Activated T-helper 1 cell treated with anti-CD3 and anti-CD28 coated beads, Interleukin-12 subunit alpha, Interleukin-12 subunit beta, Interleukin-2, Interleukin-4 antibody, amounts not matched to agents 30 ng/mL and 10 ng/mL and 1 ng/mL, durations not matched to agents 14 hours and 24 hours and 36 hours (primary cell): Measurements from ENCODE around the gene BHLHE40. TPM values are rescaled to one million over a fixed set of nuclear protein-coding genes. Genes with fewer than 3 reads are reported as not detected.

Experiments
- DNase-seq: peaks from one replicate; pipeline ENCODE4 v3.0.0; 2021; ENCODE audit warnings: low spot score
- H3K27ac Mint-ChIP-seq: one replicate; pipeline ENCODE4 v1.8.0; 2021; ENCODE audit warnings: mild to moderate bottlenecking, mixed read lengths
- H3K27me3 Mint-ChIP-seq: one replicate; pipeline ENCODE4 v1.8.0; 2022; ENCODE audit warnings: mild to moderate bottlenecking, moderate library complexity, mixed read lengths; ENCODE audit not compliant: insufficient read depth
- H3K36me3 Mint-ChIP-seq: one replicate; pipeline ENCODE4 v1.8.0; 2021; ENCODE audit warnings: low read depth, mixed read lengths
- H3K4me1 Mint-ChIP-seq: one replicate; pipeline ENCODE4 v1.8.0; 2021; ENCODE audit warnings: low read depth, mixed read lengths
- H3K4me3 Mint-ChIP-seq: one replicate; pipeline ENCODE4 v1.8.0; 2021; ENCODE audit warnings: mild to moderate bottlenecking, moderate library complexity, mixed read lengths
- H3K9me3 Mint-ChIP-seq: one replicate; pipeline ENCODE4 v1.8.0; 2021; ENCODE audit warnings: mixed read lengths
- intact Hi-C: fragments of 100-400 bp; cut with micrococcal nuclease; formaldehyde crosslinking; loops from one replicate; pipeline ENCODE4 v1.15.1; 2024
- total RNA-seq: library from RNA; stranded (reverse); gene quantifications from 2 replicates; pipeline ENCODE4 v1.2.3, GENCODE V29; 2022

BHLHE40 gene
- total RNA-seq, 1 donor from 2014 or later: 449 TPM

DNA sequence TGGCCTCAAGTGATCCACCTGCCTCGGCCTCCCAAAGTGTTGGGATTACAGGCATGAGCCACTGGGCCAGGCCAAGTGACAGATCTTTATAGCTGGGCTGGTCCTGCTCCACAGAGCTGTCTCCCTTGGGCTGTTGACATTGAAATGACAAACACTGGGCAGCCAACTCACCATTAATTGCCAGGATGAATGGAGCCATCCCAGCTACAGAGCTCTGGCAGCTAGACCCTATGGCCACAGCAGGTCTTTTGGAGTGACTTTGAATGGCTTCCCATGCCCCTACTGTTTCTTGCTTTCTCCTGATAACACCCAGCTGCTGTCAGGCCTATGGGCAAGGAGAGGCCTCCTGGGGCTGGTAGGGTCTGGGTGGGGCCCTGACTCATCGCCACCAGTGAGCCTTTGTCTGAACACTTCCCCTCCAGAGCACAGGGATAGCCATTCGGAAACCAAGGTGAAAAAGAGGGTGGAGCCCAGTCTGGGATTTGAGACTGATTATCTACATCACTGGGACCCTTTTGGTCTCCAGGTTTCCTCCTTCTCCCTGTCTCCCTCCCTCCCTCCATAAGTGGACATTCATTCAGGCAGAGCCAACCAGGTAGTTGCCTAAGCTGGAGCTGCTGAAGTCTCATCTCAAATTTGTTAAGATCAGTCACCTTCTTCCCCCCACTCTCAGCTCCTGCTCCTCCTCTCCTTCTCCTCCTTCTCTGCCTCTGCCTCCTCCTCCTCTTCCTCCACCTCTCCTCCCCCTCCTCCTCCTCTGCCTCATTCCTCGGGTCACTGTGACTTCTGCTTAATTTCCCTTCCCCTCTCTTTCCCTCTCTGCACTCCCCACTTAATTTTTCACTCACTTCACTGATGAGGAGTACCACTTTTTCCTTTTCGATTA, 34.0 kb downstream of the BHLHE40 start:
- H3K4me3 Mint-ChIP-seq: peak overlapping the region; percentile 35
- peaks cover 1% of the 10 kb centered on the region for H3K27me3 Mint-ChIP-seq
- H3K4me1 Mint-ChIP-seq: peaks cover 81% of the 10 kb centered on the region
- intact Hi-C loops: no loop called here
- H3K9me3 Mint-ChIP-seq: no peaks in the 10 kb centered on the region
- DNase-seq: no peak
- peak overlapping the region; percentile 43 for H3K27ac Mint-ChIP-seq
- peaks cover 6% of the 10 kb centered on the region for H3K36me3 Mint-ChIP-seq

DNA sequence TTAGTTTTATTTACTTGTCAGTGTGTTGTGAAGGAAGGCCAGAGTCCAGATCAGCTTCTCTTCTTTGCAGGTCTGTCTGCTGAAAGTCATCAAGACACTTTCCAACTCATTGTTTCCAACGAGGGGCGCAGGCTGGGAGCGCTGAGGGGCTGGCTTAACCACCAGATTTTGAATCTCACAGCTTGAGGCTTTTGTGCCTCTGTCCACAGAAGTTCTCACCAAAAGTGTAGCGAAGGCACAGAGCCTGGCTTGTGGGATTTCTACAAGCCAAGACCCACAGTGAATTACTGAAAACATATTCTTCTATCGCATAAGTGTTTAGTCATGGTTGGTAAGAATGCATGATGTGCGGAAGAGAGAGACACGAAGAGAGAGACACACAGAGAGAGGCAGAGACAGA, 35.2 kb downstream of the BHLHE40 start:
- intact Hi-C loops: no loop called here
- peaks cover 1% of the 10 kb centered on the region for H3K27me3 Mint-ChIP-seq
- no peaks in the 10 kb centered on the region for H3K9me3 Mint-ChIP-seq
- peak overlapping the region; percentile 90 for H3K27ac Mint-ChIP-seq
- peaks cover 84% of the 10 kb centered on the region for H3K4me1 Mint-ChIP-seq
- DNase-seq: no peak
- H3K36me3 Mint-ChIP-seq: peaks cover 6% of the 10 kb centered on the region
- H3K4me3 Mint-ChIP-seq: peak overlapping the region; percentile 40

- peaks cover 6% of the 10 kb centered on the region for H3K36me3 Mint-ChIP-seq
- intact Hi-C loops: no loop called here
- no peaks in the 10 kb centered on the region for H3K9me3 Mint-ChIP-seq
- H3K4me3 Mint-ChIP-seq: no peak overlapping the region
- peaks cover 1% of the 10 kb centered on the region for H3K27me3 Mint-ChIP-seq
- peak overlapping the region; percentile 45 for H3K27ac Mint-ChIP-seq
- DNase-seq: no peak
- peaks cover 91% of the 10 kb centered on the region for H3K4me1 Mint-ChIP-seq
These were observed 35.8 kb downstream of the BHLHE40 start for GRCh38 chr3:5015056-5015455.

DNA sequence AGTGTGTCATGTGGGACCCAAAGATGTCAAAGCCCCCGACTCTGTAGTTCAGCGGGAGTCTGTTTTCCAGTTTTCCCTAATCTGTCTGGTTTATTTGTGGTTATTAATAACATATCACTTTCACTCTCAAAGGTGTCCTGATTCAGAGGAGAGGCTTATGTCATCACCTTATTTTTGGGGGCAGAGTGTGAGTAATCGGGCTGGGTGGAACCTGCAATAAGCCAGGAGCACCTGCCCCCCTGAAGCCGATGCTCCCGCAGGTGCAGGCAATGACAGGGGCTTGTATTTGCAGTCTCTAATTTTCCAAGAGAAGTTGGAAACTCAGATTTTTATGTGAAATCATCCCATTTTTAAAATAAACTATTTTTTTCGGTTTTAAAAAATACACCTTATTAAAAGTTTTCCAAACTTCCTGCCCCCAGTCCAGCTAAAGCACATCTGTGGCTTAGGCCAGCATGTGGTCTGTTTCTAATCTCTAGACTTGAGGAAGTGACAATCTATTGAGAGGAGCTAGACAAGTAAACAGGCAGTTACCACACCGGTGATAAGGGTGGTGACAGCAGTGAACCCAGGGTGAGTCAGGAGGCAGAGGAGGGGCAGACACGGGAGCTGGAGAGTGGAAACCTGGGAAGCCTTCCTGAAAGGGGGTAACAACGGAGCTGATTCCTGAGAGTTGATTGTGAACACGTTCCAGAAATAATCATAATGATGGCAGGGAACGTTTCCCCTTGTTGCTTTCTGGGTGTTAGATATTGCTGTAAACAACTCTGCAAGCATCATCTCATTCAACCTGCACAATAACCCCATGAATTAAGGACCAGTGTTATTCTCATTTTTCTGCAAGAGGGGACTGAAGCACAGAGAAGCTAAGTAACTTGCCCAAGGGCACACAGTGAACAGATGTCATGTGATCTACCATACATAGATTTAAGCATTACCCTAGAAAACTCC, 37.2 kb downstream of the BHLHE40 start:
- Mint-ChIP-seq H3K27ac (peak overlapping the region; percentile 73), H3K27me3 (peaks cover 1% of the 10 kb centered on the region), H3K4me3 (peak overlapping the region; percentile 43), H3K36me3 (peaks cover 6% of the 10 kb centered on the region), H3K4me1 (peaks cover 94% of the 10 kb centered on the region), H3K9me3 (no peaks in the 10 kb centered on the region)
- intact Hi-C loops: no loop called here
- DNase-seq: peak; percentile 47

DNA sequence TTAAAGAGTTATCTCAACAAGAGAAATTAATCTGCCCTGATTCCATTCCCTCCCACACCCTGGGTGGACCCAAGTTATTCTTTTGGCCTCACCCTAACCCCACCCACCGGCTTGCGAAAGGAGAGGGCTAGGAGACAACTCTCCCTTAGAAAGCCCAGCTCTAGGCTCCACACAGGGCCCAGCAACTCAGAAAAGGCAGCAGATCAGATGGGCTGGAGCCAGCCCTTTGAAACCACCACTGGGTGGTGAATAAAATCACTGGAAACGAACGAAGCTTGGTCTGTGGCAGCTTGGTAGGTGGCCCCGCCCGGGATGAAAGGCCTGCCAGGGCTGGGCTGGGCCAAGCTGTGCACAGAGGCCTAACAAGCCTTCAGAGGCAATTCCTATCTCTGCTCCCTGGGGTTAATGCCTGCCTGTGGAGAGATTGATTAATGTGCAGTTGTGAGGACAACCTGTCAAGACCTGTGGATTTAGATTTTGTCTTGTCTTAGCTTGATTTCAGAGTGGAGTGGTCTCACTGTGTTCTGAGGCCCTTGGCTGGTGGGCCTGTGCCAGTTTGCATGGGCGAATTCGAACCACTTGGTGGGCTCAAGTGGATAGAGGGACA, 38.8 kb downstream of the BHLHE40 start:
- H3K9me3 Mint-ChIP-seq: no peaks in the 10 kb centered on the region
- peak overlapping the region; percentile 35 for H3K27ac Mint-ChIP-seq
- H3K4me1 Mint-ChIP-seq: peaks cover 93% of the 10 kb centered on the region
- DNase-seq: no peak
- H3K4me3 Mint-ChIP-seq: no peak overlapping the region
- peaks cover 3% of the 10 kb centered on the region for H3K36me3 Mint-ChIP-seq
- intact Hi-C loops: no loop called here
- H3K27me3 Mint-ChIP-seq: peaks cover 1% of the 10 kb centered on the region

- intact Hi-C loops: loop anchor here (10.0 kb wide), 1 partner anchor 525 kb away; the partner anchor contains the start of gene ITPR1
- H3K27ac Mint-ChIP-seq: peak overlapping the region; percentile 87
- peaks cover 93% of the 10 kb centered on the region for H3K4me1 Mint-ChIP-seq
- peaks cover under 1% of the 10 kb centered on the region for H3K36me3 Mint-ChIP-seq
- H3K27me3 Mint-ChIP-seq: no peaks in the 10 kb centered on the region
- DNase-seq: peak; percentile 76
- H3K9me3 Mint-ChIP-seq: no peaks in the 10 kb centered on the region
- peak overlapping the region; percentile 77 for H3K4me3 Mint-ChIP-seq
These were observed 40.4 kb downstream of the BHLHE40 start for GRCh38 chr3:5019411-5020241.

- Mint-ChIP-seq H3K27me3 (no peaks in the 10 kb centered on the region), H3K36me3 (no peaks in the 10 kb centered on the region), H3K27ac (peak overlapping the region; percentile 87), H3K4me3 (peak overlapping the region; percentile 27), H3K9me3 (no peaks in the 10 kb centered on the region), H3K4me1 (peaks cover 90% of the 10 kb centered on the region)
- intact Hi-C loops: loop anchor here (10.0 kb wide), 1 partner anchor 525 kb away; the partner anchor contains the start of gene ITPR1
- no peak for DNase-seq
These were observed 41.0 kb downstream of the BHLHE40 start for GRCh38 chr3:5020242-5020722.

DNA sequence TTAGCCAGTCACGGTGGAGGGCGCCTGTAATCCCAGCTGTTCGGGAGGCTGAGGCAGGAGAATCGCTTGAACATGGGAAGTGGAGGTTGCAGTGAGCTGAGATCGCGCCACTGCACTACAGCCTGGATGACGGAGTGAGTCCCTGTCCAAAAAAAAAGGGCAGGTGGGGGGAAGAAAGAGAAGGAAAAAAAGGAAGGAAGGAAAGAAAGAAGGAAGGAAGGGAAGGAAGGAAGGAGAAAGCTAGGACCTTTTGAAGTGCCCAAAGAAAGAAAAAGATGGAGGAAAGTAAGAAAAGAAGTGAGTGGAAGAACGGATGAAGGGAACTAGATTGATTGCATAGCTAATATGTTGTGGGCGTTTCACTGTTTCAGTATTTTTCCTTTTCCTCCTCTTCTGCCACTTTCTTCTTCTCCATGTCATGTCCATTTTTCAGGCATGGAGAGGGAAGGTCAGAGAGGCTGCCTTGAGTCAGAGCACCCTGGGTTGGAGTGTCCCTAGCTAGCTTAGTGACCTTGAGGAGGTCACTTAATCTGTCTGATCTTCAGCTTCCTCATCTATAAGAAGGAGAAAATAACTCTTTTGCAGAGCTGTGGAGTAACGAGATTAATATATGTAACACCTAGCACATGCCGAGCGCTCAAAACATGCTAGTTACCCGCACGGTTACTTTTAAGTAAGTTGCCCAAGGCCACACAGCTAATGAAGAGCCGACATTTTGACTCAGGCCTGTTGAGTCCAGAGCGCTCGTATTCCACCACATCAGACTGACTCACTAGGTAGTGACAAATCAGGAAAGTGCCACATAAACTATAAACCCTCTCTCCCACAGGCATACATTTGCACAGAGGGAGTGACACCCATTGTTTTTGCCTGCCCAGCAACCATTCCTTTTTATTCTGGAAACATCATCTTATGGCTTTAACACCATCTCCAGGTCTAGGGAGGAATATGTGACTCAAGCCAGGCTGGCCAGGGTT, 42.2 kb downstream of the BHLHE40 start:
- Mint-ChIP-seq H3K27me3 (no peaks in the 10 kb centered on the region), H3K9me3 (no peaks in the 10 kb centered on the region), H3K4me1 (peaks cover 92% of the 10 kb centered on the region), H3K36me3 (no peaks in the 10 kb centered on the region), H3K27ac (peak overlapping the region; percentile 73), H3K4me3 (peak overlapping the region; percentile 27)
- no peak for DNase-seq
- intact Hi-C loops: loop anchor here (1.0 to 10.0 kb wide), 13 partner anchors 15 to 527 kb away; partner anchors contain the start of genes BHLHE40 and ITPR1

- intact Hi-C loops: loop anchor here (1.0 to 10.0 kb wide), 13 partner anchors 16 to 528 kb away; partner anchors contain the start of genes BHLHE40 and ITPR1
- no peak for DNase-seq
- Mint-ChIP-seq H3K27me3 (no peaks in the 10 kb centered on the region), H3K9me3 (no peaks in the 10 kb centered on the region), H3K27ac (peak overlapping the region; percentile 73), H3K4me3 (no peak overlapping the region), H3K4me1 (peaks cover 87% of the 10 kb centered on the region), H3K36me3 (no peaks in the 10 kb centered on the region)
These were observed 43.1 kb downstream of the BHLHE40 start for GRCh38 chr3:5022187-5022965.

DNA sequence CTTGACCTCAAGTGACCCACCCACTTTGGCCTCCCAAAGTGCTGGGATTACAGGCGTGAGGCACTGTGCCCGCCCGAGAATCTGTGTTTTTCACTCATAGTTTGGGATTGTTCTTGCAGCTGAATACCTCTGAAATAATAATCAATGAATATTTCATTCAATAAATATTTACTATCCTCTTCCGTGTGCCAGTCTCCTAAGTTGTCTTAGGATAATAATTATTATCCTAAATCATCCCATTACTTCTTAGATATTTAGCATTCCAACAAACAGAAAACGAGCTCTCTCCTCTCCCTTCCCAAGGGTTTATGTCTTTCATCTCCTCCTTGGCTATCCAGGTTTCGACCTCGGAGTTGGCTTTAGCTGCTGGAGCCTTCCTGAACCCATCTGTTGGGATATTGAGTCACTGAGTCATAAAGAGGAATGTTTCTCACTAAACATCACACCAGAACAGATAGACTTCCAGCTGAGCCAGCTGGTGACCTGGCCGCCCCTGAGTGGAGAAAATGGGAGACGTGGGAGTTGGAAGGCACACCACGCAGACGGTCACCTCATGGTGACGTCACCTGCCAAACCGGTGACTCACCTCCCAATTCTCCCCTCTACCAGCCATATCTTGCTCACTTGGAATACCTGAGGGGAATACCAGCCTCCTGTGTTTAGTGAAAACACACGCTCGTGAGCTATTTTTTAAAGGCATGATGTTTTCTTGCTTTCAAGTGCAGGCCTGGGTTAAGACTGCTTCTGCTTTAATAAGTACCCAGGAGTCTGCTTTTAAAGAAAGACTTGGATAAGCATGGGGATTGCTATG, 43.9 kb downstream of the BHLHE40 start:
- peak overlapping the region; percentile 49 for H3K4me3 Mint-ChIP-seq
- no peaks in the 10 kb centered on the region for H3K27me3 Mint-ChIP-seq
- H3K27ac Mint-ChIP-seq: peak overlapping the region; percentile 94
- no peaks in the 10 kb centered on the region for H3K9me3 Mint-ChIP-seq
- intact Hi-C loops: loop anchor here (1.0 to 10.0 kb wide), 13 partner anchors 15 to 528 kb away; partner anchors contain the start of genes BHLHE40 and ITPR1
- no peak for DNase-seq
- H3K4me1 Mint-ChIP-seq: peaks cover 86% of the 10 kb centered on the region
- no peaks in the 10 kb centered on the region for H3K36me3 Mint-ChIP-seq
